Measurements from ENCODE around the gene ATP6V0C. TPM values are rescaled to one million over a fixed set of nuclear protein-coding genes. Genes with fewer than 3 reads are reported as not detected.

ATP6V0C gene
- total RNA-seq, 1 donor from 2014 or later, result 157 TPM

DNA sequence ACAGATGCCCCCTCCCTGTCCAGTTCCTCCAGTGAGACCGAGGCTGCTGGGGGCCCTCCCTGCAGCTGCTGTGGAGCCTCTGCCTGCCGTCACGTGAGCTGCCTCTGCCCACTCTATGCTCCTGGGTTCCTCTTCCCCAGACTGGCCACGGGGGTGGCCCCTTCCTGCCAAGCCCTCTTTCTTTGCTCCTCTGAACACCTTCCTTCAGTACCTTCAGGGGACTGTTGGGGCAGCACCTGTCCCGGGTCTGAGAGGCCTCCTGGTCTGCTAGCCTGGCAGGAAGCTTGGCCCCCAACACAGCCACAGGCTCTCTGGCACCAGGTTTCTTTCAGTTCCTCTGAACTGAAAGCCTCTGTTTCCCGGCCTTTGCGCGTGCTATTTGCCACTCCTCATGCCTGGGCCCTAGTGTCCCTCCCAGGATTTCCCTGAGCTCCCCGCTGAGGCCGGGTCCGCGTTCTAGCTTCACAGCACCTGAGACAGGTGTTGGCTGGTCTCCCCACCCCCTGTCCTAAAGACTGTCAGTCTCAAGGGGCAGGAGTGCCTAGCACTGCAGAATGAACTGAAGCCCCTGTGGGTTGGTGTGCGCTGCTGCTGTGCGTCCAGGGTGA, 6.6 kb upstream of the ATP6V0C start:
- Mint-ChIP-seq H3K4me3 (ENCODE audit: unreplicated experiment) (no peak overlapping the region), H3K9me3 (ENCODE audit: unreplicated experiment) (no peaks in the 10 kb centered on the region), H3K4me1 (ENCODE audit: unreplicated experiment) (peaks cover 8% of the 10 kb centered on the region), H3K36me3 (ENCODE audit: low read depth, unreplicated experiment) (no peaks in the 10 kb centered on the region), H3K27me3 (ENCODE audit: unreplicated experiment) (peaks cover 12% of the 10 kb centered on the region), H3K27ac (ENCODE audit: unreplicated experiment) (no peak overlapping the region)
- TF ChIP-seq, protein P1, sequence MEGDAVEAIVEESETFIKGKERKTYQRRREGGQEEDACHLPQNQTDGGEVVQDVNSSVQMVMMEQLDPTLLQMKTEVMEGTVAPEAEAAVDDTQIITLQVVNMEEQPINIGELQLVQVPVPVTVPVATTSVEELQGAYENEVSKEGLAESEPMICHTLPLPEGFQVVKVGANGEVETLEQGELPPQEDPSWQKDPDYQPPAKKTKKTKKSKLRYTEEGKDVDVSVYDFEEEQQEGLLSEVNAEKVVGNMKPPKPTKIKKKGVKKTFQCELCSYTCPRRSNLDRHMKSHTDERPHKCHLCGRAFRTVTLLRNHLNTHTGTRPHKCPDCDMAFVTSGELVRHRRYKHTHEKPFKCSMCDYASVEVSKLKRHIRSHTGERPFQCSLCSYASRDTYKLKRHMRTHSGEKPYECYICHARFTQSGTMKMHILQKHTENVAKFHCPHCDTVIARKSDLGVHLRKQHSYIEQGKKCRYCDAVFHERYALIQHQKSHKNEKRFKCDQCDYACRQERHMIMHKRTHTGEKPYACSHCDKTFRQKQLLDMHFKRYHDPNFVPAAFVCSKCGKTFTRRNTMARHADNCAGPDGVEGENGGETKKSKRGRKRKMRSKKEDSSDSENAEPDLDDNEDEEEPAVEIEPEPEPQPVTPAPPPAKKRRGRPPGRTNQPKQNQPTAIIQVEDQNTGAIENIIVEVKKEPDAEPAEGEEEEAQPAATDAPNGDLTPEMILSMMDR (IDR thresholded peaks at IDR 0.05; ENCODE audit: unreplicated experiment), result no peak
- no peak for DNase-seq (ENCODE audit: low spot score)

DNA sequence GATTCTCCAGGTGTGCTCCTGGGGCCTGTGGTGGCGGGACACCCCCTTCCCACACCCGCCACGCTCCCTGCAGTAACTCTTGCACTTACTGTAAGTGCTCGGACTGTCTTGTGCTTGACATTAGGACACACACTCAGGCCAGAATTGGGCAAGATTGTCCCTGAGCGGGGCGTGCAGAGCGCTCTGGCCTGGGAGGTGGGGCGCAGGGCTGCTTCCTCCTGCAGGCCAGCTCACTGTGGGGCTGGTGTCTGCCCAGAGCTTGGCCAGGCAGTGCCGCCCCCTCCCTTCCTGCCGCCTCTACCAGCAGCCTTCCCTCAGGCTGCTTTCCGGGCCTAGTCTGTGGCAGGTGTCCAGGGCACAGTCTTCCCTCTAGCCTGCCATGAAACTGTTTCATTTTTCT, 6.1 kb upstream of the ATP6V0C start:
- TF ChIP-seq, protein P1 (IDR thresholded peaks at IDR 0.05; ENCODE audit: unreplicated experiment), result no peak
- Mint-ChIP-seq H3K27ac (ENCODE audit: unreplicated experiment) (no peak overlapping the region), H3K4me3 (ENCODE audit: unreplicated experiment) (no peak overlapping the region), H3K9me3 (ENCODE audit: unreplicated experiment) (no peaks in the 10 kb centered on the region), H3K4me1 (ENCODE audit: unreplicated experiment) (peaks cover 10% of the 10 kb centered on the region), H3K27me3 (ENCODE audit: unreplicated experiment) (peaks cover 17% of the 10 kb centered on the region), H3K36me3 (ENCODE audit: low read depth, unreplicated experiment) (no peaks in the 10 kb centered on the region)
- DNase-seq (ENCODE audit: low spot score), result no peak

DNA sequence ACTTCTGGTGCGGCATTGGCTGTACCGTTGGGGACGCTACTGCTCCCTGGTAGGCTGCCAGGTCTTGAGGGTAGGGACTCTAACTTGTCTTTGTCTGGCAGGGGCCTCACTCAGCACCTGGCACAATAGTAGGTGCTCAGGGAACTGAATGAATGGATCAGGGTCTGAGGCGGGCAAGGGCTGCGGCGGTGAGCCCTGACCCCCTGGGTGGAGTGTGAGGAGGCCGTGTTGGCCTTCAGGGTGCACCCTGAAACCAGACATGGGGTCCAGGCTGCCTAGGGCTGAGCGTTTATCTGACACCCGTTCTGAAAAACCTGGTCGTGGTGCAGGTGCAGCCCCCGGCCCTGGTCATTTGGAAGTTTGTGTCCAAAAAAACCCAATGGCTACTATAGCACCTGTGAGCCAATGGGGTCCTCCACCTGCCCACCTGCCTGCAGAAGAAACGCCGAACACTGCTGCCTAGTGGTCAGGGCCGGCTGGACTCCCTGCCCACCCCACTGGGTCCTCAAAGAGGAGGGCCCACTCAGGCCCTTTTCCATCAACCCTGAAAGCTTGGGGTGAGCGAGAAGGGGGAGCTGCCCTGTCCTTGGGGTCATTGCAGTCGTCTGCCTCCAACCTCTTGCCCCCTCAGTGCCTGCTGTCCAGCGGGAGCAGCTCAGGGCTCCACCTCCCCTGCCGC, 4.9 kb upstream of the ATP6V0C start:
- no peak overlapping the region for H3K4me3 Mint-ChIP-seq (ENCODE audit: unreplicated experiment)
- peaks cover 14% of the 10 kb centered on the region for H3K4me1 Mint-ChIP-seq (ENCODE audit: unreplicated experiment)
- TF ChIP-seq, protein P1 (IDR thresholded peaks at IDR 0.05; ENCODE audit: unreplicated experiment), result no peak
- H3K36me3 Mint-ChIP-seq (ENCODE audit: low read depth, unreplicated experiment), result no peaks in the 10 kb centered on the region
- H3K9me3 Mint-ChIP-seq (ENCODE audit: unreplicated experiment), result no peaks in the 10 kb centered on the region
- peaks cover 18% of the 10 kb centered on the region for H3K27me3 Mint-ChIP-seq (ENCODE audit: unreplicated experiment)
- H3K27ac Mint-ChIP-seq (ENCODE audit: unreplicated experiment), result no peak overlapping the region
- DNase-seq (ENCODE audit: low spot score), result no peak

DNA sequence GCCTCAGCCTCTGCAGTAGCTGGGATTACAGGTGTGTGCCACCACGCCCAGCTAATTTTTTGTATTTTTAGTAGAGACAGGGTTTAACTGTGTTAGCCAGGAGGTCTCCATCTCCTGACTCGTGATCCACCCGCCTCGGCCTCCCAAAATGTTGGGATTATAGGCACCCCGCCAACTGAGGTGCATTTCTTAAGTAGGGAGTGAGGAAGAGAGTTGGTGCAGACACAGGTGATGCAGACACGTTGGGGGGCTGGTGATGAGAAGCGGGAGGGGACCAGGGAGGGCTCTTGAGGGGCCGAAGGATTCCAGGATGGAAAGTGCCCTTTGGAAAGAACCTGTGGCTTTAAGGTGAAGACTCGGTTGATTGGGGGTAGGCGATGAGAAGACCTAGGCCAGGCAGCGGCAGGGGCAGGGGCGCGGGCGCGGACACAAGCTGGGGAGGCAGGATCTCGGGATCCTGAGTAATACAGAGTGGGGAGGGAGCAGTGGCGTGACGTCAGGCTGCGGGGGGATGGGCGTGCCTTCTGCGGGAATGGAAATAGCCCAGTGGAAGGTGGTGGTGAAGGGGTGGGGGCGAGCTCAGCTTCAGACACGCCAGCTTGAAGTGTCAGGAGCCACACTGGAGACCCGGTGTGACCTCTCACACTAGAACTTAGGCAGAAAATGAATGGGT, 2.5 kb upstream of the ATP6V0C start:
- no peaks in the 10 kb centered on the region for H3K9me3 Mint-ChIP-seq (ENCODE audit: unreplicated experiment)
- no peak overlapping the region for H3K4me3 Mint-ChIP-seq (ENCODE audit: unreplicated experiment)
- no peak overlapping the region for H3K27ac Mint-ChIP-seq (ENCODE audit: unreplicated experiment)
- peaks cover 31% of the 10 kb centered on the region for H3K27me3 Mint-ChIP-seq (ENCODE audit: unreplicated experiment)
- no peak for DNase-seq (ENCODE audit: low spot score)
- H3K36me3 Mint-ChIP-seq (ENCODE audit: low read depth, unreplicated experiment), result peaks cover 4% of the 10 kb centered on the region
- H3K4me1 Mint-ChIP-seq (ENCODE audit: unreplicated experiment), result peaks cover 31% of the 10 kb centered on the region
- TF ChIP-seq, protein P1 (IDR thresholded peaks at IDR 0.05; ENCODE audit: unreplicated experiment), result no peak

Data from endothelial cell (in vitro differentiated cells).